ENCODE measurements around the gene DLGAP4. TPM values are rescaled to one million over a fixed set of nuclear protein-coding genes. Genes with fewer than 3 reads are reported as not detected.
A peak's percentile ranks its signal among the peaks of the same experiment; 100 is the strongest.

Gene DLGAP4
- total and polyA plus RNA-seq, 2 of the 8 experiments (the other 6 are each of a cell fraction or from before 2014, with no cell fraction given) = 41.2 to 57.2 TPM

DNA sequence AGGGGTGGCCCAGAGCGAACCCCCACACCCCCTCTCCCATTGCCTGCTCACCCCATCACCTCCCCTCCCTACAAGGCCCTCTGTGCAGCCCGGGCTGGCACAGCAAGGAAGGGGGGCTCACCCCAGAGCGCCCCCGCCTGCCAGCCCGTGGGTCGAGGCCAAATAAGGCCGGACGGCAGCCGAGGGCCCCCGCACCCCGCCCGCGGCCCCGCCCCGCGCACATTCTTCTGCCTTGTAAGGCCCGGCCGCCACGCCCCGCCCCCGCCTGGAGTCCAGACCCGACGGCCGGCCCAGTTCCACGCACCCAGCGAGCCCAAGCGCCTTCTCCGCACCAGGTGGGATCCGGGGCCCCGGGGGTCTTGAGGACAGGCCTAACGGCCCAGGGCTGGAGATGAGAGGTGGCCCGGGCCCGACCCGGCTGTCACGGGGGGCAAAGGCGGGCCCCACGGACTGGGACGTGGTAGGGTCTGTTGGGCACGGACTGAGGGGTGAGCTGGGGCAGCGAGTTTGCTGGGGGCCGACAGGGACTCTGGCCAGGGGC lies 235.2 kb downstream of the DLGAP4 start, which contains the start of gene MYL9:
Gene MYL9, plus strand, starts transcription at position 293 of the 541 bp plus-strand sequence. CDS start 3,366 bp downstream, outside the sequence.
- CTCF ChIA-PET (ENCODE audit: partially characterized antibody) = interaction anchor here (0.6 to 3.7 kb wide), 23 partner anchors 7 to 167 kb away, joined by 3 to 18 read pairs (median 4); partner anchors contain the start of gene TGIF2
- Histone ChIP-seq H3K79me2 (ENCODE audit: control insufficient read depth in 1 of 2, insufficient read depth in 2 of 2, low read length in 2 of 2) (peaks cover 0 to 9% of the 10 kb centered on the region in 2 experiments; a peak in 1 of 4 replicates), H2AK5ac (ENCODE audit: low read depth, low read length) (no peak within 1 kb of the TSS), H3K4me2 (ENCODE audit: insufficient read depth in 1 of 2, low read depth in 2 of 2, low read length in 2 of 2) (peak within 1 kb of the TSS; percentile 49 to 86), H3K79me1 (ENCODE audit: low read depth, low read length) (peaks cover 8% of the 10 kb centered on the region), H3K27ac (ENCODE audit: low read depth, low read length) (no peak within 1 kb of the TSS), H4K8ac (ENCODE audit: extremely low read depth, insufficient read depth, low read length) (peak within 1 kb of the TSS; percentile 71), H2BK5ac (ENCODE audit: low read depth, low read length) (peak within 1 kb of the TSS; percentile 15; the same call in 1 of the 2 replicates), H3K4me3 (ENCODE audit: extremely low read depth in 1 of 4, insufficient read depth in 2 of 4, low read depth in 3 of 4, low read length in 4 of 4) (peak within 1 kb of the TSS; percentile 50 to 88 (median 58)), H3K36me3 (ENCODE audit: control insufficient read depth in 2 of 4, insufficient read depth in 4 of 4, low read length in 3 of 4) (no peaks in the 10 kb centered on the region), H3K4me1 (replicated peaks in 1 of 4; ENCODE audit: control insufficient read depth in 3 of 4, insufficient read depth in 4 of 4, low read length in 3 of 4) (peaks cover 0 to 24% (median 19%) of the 10 kb centered on the region in 4 experiments; a peak in 6 of 7 replicates), H3K18ac (ENCODE audit: extremely low read depth, low read length) (peak within 1 kb of the TSS; percentile 60; the same call in 1 of the 2 replicates), H3K4ac (replicated peaks; ENCODE audit: insufficient read length, low read depth, low read length) (peak within 1 kb of the TSS; percentile 53), H3K23me2 (ENCODE audit: low read depth, low read length) (peaks cover 9% of the 10 kb centered on the region; the same call in 1 of the 2 replicates), H4K91ac (replicated peaks; ENCODE audit: insufficient read length, low read length) (peak within 1 kb of the TSS; percentile 65), H3K9me3 (ENCODE audit: insufficient read depth in 2 of 2, low read depth in 1 of 2, low read length in 1 of 2) (no peaks in the 10 kb centered on the region), H2BK15ac (ENCODE audit: low read length) (peak within 1 kb of the TSS; percentile 18; the same call in 1 of the 2 replicates), H2BK120ac (replicated peaks; ENCODE audit: low read depth, low read length) (no peak within 1 kb of the TSS), H4K20me1 (replicated peaks in 1 of 2; ENCODE audit: control insufficient read depth in 1 of 2, insufficient read depth in 2 of 2, low read length in 2 of 2) (peaks cover 4 to 7% of the 10 kb centered on the region in 2 experiments), H2BK20ac (ENCODE audit: low read length) (no peak within 1 kb of the TSS), H3K14ac (ENCODE audit: insufficient read length) (no peak within 1 kb of the TSS), H2AFZ (ENCODE audit: low read length) (no peak within 1 kb of the TSS), H3K27me3 (replicated peaks in 1 of 4; ENCODE audit: control insufficient read depth in 3 of 4, extremely low read depth in 1 of 4, insufficient read depth in 3 of 4, low read length in 3 of 4) (no peaks in the 10 kb centered on the region), H3K56ac (replicated peaks; ENCODE audit: insufficient read length, low read depth, low read length) (peak within 1 kb of the TSS; percentile 46), H4K5ac (ENCODE audit: insufficient read length, low read depth, low read length) (no peak within 1 kb of the TSS), H3K23ac (ENCODE audit: insufficient read length) (no peak within 1 kb of the TSS), H2BK12ac (ENCODE audit: low read depth, low read length) (peak within 1 kb of the TSS; percentile 77; the same call in 1 of the 2 replicates), H3K9ac (replicated peaks in 1 of 4; ENCODE audit: extremely low read depth in 1 of 4, low read depth in 3 of 4, low read length in 3 of 4) (peak within 1 kb of the TSS in 3 of 4 experiments; percentile 11 to 22 (median 13); a peak in 5 of 7 replicates)
- WGBS, 2 experiments (ENCODE audit: extremely low coverage in 1 of 2, insufficient coverage in 1 of 2, insufficient read length in 1 of 2, insufficient replicate concordance in 2 of 2, low coverage in 1 of 2, low lambda C conversion rate in 2 of 2, missing lambda C conversion rate in 1 of 2) = 5% methylated on average over 37 of the region's 41 CpGs; no CpG with 5 or more reads in 1 of the 2 experiments
- DNase-seq (ENCODE audit: low read depth in 1 of 2, low spot score in 2 of 2) (peak in 1 of 2 experiments; percentile 76), FAIRE-seq (no peak)
- TF ChIP-seq TEAD4 (IDR thresholded peaks at IDR 0.05; ENCODE audit: low read depth, low read length) (peak; percentile 39; the same call in 1 of the 2 replicates), SRF (IDR thresholded peaks at IDR 0.05; ENCODE audit: low read depth, low read length) (peak; percentile 83), SP4 (IDR thresholded peaks at IDR 0.05; ENCODE audit: low read length) (no peak), EGR1 (IDR thresholded peaks at IDR 0.05; ENCODE audit: borderline replicate concordance, low read depth, low read length) (peak; percentile 25; the same call in 1 of the 2 replicates), KDM4A (IDR thresholded peaks at IDR 0.05; ENCODE audit: low read depth, low read length, severe bottlenecking) (peak; percentile 19), PHF8 (conservative IDR thresholded peaks at IDR 0.05; ENCODE audit: low read depth, low read length) (peak; percentile 26; the same call in 1 of the 2 replicates), SP1 (IDR thresholded peaks at IDR 0.05; ENCODE audit: low read depth, low read length) (no peak)
- POLR2A ChIA-PET (ENCODE audit: partially characterized antibody) = interaction anchor here (0.7 to 1.3 kb wide), 11 partner anchors 10 to 282 kb away, joined by 3 to 11 read pairs (median 3); partner anchors contain the start of gene TGIF2

Measured in H1 (cell line).